ENCODE measurements around the gene LPAR6.
"Not testable (repeated sequence)": the region's sequence is repeated elsewhere in the genome, so short reads cannot be mapped to it uniquely, and the experiment has no call there.

LPAR6 gene, protein sequence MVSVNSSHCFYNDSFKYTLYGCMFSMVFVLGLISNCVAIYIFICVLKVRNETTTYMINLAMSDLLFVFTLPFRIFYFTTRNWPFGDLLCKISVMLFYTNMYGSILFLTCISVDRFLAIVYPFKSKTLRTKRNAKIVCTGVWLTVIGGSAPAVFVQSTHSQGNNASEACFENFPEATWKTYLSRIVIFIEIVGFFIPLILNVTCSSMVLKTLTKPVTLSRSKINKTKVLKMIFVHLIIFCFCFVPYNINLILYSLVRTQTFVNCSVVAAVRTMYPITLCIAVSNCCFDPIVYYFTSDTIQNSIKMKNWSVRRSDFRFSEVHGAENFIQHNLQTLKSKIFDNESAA

DNA sequence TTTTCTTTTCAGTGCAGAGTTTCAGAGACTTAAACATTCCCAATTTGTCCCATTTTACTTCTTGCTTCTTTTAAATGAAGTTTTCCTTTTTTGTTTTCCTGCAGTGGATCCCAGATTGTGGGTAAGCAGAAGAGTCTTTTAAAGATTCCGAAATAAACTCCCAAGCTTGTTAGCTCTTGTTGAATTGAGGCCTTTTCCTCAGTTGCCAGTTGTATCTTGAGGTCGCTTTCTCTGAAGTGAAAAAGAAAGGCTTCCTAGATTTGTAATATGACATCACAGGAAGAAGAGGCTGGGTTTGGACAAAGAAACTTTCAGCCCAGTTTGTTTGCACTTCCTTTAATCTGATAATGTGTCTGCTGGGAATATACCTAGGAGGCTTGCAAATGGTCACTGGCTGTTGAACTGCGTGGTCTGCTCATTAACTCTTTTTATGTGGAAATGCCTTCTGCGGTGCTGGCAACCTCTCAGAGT is at the start of gene LPAR6:
Gene LPAR6, minus strand, starts transcription at position 233 of the 471 bp plus-strand sequence. CDS start 690 bp downstream, outside the sequence.
- peak; percentile 59 for DNase-seq (ENCODE audit: low read depth)

DNA sequence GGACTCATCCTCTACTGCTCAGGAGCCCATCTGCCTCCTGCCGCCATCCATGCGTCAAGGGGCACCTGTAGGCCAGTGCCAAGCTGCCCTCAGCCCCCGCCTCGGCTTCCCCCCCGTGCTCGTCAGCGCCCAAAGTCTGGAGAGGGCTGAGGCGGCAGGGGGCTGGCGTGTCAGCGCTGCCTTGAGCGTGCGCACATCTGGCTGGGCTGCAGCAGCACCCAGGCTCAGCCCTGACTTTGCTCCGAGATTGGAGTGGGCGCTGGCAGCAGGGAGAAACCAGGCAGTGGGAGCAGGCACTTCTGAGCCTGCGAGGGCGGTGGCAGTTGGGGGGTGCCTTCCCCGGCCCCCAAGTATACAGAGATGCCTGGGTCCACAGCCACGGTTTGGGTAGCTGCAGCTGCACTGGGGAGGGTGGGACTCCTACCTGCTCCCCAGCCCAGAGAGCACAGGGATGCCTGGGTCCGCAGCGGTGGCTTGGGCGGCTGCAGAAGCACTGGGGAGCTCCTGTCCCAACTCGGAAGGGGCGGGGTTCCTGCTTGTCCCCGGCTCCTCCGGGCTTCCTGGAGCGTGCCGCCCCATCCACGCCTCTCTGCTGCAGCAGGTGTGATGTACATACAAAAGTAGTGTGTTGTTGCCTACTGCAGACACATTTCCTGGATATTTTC is 44.8 kb upstream of the LPAR6 start:
- no peak for DNase-seq (ENCODE audit: low read depth)

DNA sequence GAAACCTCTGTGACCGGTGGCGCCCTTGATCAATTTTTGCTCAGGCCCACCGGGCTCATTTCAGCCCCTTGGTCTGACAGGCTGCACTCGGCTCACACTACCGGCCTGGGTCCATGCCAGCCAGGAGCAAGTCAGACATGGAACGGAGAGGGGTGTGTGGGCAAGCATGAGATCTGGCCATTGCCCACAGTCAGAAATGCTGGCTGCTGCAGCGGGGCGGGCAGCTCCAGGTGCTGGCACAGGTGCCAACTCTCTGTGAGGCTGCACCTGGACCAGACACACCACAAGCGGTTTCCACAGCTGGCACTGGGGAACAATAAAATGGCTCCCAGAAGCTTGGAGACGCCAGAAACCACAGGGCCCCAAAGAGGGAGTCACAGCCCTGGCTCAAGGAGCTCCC is 43.6 kb upstream of the LPAR6 start:
- no peak for DNase-seq (ENCODE audit: low read depth)

DNA sequence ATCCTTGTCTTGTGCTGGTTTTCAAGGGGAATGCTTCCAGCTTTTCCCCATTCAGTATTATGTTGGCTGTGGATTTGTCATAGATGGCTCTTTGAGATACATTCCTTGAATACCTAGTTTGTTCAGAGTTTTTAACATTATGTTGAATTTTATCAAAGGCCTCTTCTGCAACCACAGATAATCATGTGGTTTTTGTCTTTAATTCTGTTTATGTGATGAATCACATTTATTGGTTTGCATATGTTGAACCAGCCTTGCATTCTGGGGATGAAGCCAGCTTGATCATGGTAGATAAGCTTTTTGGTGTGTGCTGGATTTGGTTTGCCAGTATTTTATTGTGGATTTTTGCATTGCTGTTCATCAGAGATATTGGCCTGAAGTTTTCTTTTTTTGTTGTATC is 38.3 kb upstream of the LPAR6 start:
- not testable (repeated sequence) for DNase-seq (ENCODE audit: low read depth)

DNA sequence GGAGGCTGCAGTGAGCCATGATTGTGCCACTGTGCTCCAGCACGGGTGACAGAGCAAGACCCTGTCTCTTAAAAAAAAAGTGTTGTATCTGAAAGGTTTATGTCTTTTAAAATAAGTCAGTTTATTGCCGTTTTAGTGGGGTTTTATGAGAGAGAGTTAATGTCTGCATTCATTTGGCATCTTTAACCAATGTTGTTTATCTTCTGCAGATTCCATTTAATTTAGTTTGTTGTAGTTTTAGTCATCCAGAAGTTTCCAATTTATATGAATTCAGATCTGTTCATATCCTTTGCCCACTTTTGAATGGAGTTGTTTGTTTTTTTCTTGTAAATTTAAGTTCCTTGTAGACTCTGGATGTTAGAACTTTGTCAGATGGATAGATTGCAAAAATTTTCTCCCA is 36.7 kb upstream of the LPAR6 start:
- DNase-seq (ENCODE audit: low read depth): no peak

DNA sequence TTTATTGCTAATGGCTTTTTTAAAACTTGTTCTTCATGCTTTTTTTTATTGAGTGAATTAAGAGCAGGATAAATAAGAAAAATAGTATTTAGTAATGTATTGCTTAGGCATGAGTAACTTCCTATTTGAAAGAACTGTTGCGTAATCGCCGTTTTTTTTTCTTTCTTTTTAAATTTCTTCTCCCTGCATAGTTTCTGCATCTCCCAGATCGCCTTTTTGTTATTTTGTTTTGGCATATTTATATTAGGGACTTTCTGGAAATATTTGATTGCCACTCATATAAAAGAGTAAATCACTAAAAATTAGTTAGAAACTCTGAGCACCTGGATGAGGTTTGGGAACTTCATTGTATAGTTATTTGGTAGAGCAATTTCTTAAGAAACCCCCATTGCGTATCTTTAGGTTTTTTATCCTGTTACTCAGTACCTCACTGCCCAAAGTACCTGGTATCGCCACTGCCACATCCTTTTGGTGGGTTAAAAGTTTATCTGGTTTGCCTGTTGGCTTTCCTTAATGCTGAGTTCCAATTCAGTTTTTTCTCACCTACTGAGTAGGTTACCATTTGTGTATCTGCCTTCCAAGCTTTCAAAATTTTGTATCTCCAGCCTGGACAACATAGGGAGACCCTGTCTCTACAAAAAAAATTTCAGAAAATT is 36.2 kb upstream of the LPAR6 start:
- DNase-seq (ENCODE audit: low read depth): peak; percentile 54

DNA sequence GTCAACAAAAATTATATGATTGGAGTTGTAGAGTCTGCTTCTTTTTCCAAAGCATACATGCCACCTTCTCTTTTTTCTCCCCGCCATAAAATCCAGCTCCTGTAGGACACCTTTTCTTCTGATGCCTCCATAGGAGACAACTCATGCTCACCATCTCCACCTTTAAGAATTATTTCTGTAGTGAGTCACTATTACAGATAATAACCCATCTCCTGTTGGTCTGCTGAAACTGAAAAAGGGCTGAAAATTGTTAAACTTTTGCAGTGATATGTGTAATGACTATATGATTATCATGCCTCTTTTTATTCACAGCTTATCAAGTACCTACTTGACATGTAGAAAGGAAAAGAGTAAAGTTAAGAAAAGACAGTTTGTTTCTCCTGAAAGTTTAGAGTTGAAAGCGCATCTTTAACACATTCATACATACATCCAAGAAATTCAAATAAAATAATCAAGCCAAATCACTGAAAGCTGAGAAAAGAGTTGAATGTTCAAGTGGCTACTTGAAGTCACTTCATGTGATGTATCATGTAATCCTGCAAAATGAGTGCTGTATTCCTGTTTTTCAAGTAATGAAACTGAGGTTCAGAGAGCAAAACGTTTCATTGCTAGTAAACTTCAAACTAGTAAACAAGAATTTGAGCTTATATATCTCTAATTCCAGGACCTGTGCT is 35.5 kb upstream of the LPAR6 start:
- no peak for DNase-seq (ENCODE audit: low read depth)

DNA sequence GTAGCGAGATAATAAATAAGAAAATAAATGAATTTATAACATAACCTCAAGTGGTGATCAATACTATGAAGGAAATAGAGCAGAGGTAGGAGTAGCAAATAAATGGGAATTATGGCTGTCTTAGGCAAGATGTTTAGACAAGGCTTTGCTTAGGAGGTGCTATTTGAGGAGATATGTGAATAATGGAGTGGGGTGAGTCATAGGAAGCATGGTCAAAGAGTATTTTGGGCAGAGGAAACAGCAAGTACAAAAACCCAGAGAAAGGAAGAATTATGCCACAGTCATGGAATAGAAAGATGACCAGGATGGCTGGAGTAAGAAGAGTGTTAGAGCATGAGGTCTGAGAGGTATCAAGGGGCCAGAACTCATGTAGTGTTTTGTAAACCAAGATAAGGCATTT is 33.6 kb upstream of the LPAR6 start:
- peak; percentile 74 for DNase-seq (ENCODE audit: low read depth)

DNA sequence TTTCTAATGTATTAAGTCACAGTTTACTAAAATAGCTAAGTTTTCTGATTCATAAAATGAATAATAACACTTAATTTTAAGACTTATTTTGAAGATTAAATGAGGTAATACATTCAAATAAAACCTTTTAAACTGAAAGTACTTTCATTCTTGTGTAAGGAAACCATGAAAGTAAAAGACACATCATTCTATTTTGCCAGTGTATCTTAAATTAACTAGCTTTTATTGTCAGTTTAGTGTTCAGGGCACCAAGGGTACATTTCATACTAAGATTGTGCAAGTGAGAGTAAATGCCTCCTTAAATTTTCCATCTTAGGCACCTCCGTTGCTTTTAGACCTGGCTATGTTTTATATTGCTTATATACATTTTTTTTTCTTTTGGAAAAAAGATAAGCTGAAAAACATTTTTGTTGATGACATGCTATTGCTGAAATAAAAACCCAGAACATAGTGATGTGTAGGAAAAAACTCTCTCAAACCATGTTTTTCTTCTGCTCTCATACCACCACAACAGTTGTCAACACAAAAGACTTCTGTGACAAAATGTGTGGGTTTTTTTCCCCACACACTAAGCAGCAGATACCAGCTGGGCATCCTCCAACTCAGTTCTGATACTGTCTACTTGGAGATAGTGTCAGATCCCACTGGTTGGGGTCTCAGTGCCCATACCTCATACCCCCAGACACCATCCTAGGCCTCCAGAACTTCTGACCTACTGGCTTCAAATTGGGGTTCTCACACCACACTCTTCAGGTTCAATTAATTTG is 30.7 kb upstream of the LPAR6 start:
- no peak for DNase-seq (ENCODE audit: low read depth)

DNA sequence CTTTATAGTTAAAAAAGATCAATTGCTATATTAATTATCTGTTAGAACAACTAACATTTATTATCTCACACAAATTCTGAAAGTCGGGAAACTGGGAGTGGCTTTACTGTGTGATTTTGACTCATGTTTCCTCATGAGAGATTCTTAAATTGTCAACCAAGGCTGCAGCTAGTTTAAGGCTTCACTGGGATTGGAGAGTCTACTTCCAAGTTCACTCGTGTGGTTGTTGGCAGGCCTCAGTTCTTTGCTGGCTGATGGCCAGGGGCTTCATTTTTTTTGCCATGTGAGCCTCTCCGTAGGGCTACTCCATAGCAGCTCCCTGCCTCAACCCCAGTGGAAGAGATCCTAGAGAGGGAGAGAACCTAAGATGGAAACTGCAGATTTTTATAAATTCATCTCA is 24.5 kb upstream of the LPAR6 start:
- peak; percentile 87 for DNase-seq (ENCODE audit: low read depth)

DNA sequence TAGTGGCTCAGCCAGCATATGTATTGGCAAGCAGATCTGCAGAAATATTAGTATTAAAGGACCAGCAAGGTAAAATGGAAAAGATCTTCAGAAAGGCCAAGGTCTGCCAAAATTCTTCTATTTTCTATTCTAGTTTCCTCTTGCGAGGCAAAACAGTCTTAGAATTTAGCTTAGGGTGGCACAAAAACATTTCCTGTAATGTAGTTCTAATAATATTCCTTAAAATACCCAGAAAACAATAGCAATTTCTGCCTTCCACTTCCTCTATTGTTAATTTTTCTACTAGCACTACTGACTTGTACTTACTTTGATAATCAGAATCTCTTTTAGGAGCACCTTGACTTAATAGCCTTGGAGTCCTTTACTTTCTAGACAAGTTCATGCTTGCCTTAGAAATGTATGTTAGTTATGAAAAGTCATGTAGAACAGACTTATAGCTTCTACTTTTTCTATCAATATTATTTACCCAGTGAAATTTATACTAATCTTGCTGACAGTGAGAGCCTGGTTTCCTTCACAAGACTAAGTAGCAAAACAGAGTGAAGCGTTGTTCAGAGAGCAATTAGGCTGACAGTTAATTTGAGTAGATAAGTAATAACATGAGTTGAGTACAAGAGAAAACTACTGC is 23.9 kb upstream of the LPAR6 start:
- DNase-seq (ENCODE audit: low read depth): no peak

DNA sequence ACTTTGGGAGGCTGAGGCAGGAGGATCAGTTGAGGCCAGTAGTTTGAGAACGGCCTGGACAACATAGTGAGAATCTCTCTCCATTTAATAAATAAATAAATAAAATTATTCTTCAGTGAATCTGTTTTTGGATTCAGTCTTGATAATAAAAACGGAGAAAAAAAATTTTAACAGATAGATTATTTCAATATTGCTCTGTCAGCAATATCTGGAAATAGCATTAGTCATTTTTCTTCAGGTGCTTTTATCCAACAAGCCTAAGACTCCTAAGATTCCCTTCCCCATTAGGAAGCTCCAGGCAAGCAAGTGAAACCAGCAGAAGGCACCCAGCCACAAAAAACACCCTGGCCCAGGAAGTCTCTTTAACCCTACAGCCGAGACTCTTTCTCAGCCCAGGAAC is 21.3 kb upstream of the LPAR6 start:
- no peak for DNase-seq (ENCODE audit: low read depth)

DNA sequence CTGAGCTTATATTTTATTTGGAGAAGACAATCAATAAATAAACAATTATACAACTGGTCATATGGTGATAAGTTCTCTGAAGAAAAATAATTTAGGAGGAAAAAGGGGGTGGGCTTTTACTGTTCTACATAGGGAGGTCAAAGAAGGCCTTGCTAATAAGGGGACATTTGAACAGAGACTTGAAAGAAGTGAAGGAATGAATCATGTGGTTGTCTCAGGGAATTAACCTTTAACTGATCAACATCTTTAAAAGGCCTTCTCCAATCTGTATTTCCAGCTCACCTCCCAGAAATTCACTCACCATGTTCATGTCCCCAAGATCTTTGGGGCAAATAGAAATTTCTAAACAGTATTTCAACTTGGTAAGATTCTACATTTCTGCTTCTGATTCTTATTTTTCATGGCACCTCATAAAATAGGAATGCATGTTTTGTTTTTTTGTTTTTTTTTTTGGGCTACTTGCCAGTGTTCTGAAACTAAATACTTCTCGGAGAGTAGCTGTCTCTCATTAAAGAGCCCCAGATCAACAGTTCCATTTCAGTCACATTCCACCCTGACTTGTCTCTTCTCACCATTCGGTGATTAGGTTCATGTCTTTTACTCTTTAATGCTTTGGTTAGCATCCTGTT is 19.2 kb upstream of the LPAR6 start:
- no peak for DNase-seq (ENCODE audit: low read depth)

DNA sequence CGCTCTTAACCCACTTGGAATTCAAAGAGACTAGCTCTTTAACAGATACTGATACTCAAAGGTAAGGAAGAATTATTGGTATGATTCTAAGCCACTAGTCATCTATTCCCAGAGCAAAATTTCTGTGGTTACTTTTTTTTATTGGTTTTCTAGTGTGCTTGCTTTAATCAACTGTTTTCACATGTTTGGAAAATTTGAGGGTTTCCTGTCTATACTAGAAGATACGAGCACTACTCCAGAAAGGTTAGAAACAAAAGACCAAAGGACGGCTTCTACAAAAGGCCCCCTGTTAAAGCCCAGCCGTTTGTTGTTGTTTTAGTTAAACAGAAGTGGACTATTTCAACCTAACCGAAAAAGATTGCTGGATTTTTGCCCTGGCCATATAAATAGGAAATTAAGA is 18.5 kb upstream of the LPAR6 start:
- DNase-seq (ENCODE audit: low read depth): no peak

DNA sequence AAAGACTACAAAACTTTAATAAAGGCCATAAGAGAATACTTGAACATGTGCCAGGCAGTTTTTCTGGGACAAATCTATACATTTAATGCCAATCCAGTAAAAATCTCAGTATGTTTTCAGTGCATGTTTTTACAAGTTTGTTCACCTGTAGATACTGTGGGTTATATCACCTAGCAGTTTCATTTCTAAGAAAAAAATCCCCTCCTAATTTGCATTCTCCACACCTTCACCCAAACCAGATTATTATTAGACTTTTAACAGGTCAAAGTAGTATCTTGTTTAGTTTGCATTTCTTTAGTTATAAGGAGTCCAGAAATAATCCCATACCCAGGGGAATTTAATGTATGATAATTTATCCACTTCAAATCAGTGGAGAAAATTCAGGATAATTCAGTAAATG is 17.0 kb upstream of the LPAR6 start:
- DNase-seq (ENCODE audit: low read depth): no peak

DNA sequence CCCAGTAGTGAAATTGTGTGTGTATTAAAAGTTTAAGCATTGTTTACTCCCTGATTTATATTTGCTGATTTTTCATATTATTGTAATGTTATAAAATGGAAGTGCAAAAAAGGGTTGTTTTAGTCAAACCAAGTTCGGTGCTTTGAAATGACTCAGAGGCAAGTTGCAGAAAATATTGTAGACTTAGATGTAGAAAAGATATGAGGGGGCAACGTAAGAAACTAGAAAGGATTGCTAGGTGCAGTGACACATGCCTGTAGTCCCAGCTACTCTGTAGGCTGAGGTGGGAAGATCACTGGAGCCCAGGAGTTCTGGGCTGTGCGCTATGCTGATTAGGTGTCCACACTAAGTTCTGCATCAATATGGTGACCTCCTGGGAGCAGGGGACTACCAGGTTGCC is 16.1 kb upstream of the LPAR6 start:
- no peak for DNase-seq (ENCODE audit: low read depth)

DNA sequence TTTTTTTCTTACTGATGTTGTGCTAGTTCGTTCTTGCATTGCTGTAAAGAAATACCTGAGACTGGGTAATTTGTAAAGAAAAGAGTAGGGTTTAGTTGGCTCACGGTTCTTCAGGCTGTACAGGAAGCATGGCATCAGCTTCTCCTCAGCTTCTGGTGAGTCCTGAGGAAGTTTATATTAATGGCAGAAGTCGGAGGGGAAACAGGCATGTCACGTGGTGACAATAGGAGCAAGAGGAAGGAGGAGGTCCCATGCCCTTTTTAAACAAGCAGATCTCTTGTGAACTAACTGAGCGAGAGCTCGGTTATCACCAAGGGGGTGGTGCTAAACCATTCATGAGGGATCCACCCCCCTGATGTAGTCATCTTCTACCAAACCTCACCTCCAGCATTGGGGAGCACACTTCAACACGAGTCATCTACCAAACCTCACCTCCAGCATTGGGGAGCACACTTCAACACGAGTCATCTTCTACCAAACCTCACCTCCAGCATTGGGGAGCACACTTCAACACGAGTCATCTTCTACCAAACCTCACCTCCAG is 13.9 kb upstream of the LPAR6 start:
- not testable (repeated sequence) for DNase-seq (ENCODE audit: low read depth)

DNA sequence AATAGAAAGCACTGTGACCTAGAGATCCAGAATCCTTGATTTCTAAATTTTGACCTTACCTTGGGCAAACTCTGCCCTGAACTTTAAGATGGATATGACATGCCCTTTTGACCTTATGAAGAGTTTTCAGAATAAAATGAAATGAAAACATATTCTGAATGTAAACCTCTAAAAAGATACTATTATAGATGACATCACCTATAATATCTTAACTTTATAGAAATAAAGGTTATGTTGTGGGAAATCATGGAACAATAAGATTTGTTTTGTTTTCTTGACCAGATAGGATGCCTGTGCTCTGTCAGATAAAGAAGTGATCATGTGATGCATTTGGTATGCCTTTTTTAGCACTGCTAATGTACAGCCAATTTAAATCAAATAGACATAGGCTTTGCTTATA is 13.1 kb upstream of the LPAR6 start:
- no peak for DNase-seq (ENCODE audit: low read depth)

DNA sequence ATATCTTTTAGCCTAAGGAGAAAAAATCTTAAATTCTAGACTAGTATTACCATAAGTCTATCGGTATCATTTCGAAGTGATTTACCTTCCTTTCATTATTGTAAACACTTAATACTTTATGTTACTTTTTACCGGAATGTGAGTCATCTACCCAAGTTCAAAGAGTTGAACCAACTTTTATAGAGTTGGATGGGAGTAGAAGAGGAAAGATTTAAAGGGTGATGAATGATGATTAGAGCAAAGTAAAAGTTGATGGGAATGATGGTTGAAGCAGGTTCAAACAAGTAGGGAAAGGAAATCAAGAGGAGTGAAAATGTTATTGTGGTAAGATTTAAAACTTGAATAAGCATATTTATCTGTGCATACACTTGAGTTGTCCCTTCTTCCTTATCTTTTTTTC is 11.3 kb upstream of the LPAR6 start:
- no peak for DNase-seq (ENCODE audit: low read depth)

DNA sequence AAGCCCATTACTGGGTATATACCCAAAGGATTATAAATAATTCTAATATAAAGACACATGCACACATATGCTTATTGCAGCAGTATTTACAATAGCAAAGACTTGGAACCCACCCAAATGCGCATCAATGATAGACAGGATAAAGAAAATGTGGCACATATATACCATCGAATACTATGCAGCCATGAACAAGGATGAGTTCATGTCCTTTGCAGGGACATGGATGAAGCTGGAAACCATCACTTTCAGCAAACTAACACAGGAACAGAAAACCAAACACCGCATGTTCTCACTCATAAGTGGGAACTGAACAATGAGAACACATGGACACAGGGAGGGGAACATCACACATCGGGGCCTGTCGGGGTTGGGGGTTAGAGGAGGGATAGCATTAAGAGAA is 9.1 kb upstream of the LPAR6 start:
- not testable (repeated sequence) for DNase-seq (ENCODE audit: low read depth)

DNA sequence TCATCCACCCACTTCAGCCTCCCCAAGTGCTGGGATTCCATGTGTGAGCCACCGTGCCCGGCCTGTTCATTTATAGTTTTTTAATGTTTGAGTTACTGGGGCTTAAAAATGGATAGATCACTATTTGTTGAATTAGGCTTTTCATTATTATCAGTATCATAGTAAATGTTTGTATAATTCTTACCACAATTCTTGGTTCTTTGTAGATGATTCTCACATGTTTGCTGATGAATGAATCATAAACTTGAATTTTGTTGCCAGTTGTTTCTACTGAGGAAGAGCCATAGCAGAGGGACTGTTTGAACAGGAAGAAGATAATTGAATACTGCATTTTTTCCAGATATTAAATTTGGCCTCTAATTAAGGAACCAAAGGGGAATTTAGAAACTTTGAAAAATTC is 2.6 kb upstream of the LPAR6 start:
- no peak for DNase-seq (ENCODE audit: low read depth)

Measured in stromal cell of bone marrow (primary cell).